HUDEP-2 (cell line): ENCODE results near the gene SYAP1.
"Not testable (repeated sequence)": the region's sequence is repeated elsewhere in the genome, so short reads cannot be mapped to it uniquely, and the experiment has no call there.

Experiments
- DNase-seq, 76 experiments: peaks; one replicate each; lab custom pipeline; 2025; ENCODE audit not compliant: unreplicated experiment in 76 of 76; lab: John Stamatoyannopoulos, UW

Gene SYAP1, protein sequence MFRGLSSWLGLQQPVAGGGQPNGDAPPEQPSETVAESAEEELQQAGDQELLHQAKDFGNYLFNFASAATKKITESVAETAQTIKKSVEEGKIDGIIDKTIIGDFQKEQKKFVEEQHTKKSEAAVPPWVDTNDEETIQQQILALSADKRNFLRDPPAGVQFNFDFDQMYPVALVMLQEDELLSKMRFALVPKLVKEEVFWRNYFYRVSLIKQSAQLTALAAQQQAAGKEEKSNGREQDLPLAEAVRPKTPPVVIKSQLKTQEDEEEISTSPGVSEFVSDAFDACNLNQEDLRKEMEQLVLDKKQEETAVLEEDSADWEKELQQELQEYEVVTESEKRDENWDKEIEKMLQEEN

GRCh38 chrX:16719334-16720084 is at the start of gene SYAP1:
SYAP1 (plus strand) TSS chrX:16719612; CDS start chrX:16719725, 113 bp downstream.
- DNase-seq = peak in 75 of 76 experiments; percentile 2 to 90 (median 77)

- DNase-seq = peak in 32 of 76 experiments; percentile 0 to 40 (median 3)
These were observed 48.4 kb upstream of the SYAP1 start for GRCh38 chrX:16671005-16671404.

DNA sequence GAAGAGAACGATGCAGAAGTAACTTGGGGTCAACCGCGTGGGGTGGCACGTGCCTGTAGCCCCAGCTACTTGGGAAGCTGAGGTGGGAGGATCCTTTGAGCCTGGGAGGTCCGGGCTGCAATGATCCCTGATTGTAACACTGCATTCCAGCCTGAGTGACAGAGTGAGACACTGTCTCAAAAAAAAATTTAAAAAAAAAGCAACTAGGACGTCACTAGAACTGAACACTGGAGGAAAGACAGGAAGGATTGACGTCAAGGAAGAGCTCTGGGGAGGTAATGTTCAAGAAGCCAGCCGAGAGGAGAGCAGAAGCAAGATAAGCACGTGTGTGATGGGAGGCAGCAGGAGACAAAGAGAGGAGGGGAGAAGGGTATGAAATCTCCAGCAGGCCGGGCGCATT is 40.7 kb upstream of the SYAP1 start:
- DNase-seq = no peak

- DNase-seq = no peak
These were observed 36.3 kb upstream of the SYAP1 start for GRCh38 chrX:16683007-16683664.

DNA sequence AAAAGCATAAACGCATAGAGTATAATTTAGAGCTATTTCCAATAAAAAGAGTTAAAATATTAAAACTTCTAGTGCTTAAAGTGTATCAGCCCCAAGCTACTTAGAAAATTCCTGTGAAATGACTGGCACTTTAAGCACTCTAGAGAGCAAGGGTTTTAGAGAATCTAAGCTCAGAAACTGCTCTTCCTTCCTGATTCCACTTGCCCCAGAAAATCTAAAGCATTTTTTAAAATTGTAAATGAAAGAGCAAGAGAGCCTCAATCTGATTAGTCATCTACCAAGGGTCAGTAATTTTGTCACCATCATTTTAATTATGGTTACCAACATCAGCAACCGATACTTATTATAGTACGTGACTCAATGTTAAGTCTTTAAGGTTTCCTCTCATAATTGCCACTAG is 31.9 kb upstream of the SYAP1 start:
- no peak for DNase-seq

DNA sequence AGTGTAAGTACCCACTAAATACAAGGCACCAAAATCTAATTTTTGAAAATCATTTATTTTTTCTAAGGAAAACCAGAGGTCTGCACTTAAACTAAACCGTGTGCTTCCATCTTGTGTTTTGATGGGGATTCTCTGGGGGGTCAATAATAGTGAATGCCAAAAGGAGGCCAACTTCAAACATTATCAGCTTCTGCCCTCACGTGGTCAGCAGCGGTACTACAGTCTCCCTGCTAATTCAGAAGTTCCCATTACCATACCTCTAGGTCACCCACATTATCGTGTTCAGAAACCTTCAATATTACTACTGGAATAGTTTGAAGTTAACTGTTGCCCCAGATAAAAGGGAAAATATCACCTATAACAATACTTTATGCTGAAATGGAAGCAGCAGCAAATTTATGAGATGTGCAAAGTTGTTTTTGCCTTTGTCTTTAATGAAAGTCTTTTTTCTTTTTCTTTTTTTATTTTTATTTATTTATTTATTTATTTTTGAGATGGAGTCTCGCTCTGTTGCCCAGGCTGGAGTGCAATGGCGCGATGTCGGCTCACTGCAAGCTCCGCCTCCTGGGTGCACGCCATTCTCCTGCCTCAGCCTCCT is 24.2 kb upstream of the SYAP1 start:
- DNase-seq = peak in 56 of 76 experiments; percentile 0 to 44 (median 9)

DNA sequence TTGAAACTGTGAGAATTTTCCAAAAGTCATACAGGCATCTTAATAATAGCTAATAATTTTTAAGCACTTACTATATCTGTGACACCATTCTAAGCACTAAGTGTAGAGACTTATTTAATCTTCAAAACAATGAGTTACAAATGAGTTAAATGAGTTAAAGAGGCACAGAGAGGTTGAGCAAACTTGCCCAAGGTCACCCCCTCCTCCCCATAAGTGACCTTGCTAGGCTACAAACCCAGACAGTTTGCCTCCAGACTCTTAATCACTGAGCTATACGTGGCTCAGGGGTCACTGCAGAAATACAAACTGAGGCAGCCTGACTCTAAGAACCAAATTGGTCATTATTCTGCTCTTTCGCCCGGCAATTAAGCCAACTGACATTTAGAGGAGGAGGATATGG is 22.5 kb upstream of the SYAP1 start:
- DNase-seq = no peak

- DNase-seq = no peak
These were observed 20.0 kb upstream of the SYAP1 start for GRCh38 chrX:16699389-16699788.

- DNase-seq = no peak
These were observed 18.7 kb upstream of the SYAP1 start for GRCh38 chrX:16700734-16701133.

DNA sequence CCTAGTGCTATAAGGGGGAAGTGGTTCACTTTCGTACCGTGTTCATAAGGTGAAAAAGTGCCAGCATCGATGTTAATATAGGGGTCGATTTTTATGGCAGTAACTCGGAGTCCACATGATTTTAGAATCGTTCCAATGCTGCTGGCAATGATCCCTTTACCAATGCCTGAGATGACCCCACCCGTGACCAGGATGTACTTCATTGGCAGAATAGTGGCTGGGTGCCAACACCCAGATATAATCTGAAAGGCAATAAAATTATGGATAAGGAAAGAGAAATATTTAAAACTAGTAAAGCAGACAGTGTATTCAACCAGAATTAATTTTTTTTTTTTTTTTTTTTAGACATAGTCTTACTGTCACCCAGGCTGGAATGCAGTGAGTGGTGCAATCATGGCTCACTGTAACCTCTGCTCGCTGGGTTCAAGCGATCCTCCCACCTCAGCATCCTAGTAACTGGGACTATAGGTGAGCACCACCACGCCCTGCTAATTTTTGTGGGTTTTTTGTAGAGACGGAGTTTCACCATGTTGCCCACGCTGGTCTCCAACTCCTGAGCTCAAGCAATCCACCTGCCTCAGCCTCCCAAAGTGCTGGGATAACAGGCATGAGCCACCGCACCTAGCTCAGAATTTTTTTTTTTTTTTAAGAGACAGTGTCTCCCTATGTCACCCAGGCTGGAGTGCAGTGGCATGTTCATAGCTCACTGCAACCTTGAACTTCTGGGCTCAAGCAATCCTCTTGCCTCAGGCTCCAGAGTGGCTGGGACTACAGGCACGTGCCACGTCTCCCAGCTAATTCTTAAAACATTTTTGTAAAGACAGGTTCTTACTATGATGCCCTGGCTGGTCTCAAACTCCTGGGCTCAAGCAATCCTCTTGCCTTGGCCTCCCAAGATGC is 16.5 kb upstream of the SYAP1 start:
- no peak for DNase-seq

DNA sequence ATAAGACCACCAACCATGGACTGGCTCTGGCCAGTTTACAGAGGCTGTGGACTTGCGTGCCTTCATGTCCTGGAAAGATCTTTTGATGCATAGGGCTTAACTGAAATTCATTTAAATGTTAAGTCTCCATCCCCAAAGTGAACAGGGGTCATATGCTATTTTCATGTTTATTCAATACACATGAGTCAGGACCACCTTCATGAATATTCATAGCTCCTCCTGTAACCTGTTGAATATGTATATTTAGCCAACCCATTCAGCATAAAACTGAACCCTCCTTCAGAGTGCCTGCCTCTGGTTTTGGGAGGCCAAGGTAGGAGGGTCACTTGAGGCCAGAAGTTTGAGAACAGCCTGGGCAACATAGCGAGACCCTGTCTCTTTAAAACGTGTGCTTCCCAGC is 14.0 kb upstream of the SYAP1 start:
- DNase-seq = no peak

DNA sequence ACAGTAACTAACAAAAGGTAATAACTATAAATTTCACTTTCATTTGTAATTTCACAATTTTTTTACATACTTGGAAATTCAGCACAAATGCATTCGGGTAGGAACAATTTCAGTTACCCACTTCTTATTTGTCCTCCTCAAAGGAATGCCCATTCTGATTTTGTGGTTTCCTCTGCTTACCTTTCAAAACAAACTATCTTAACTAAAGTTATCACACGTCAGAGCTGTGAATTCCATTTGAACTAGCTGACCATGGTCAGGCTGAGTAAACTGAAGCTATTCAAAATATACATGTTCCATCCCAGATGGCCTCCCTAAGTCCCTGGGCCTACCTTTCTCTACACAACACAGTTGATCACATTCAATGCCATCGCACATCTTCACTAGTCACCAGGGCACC is 11.4 kb upstream of the SYAP1 start:
- DNase-seq = no peak

- no peak for DNase-seq
These were observed 8.1 kb upstream of the SYAP1 start for GRCh38 chrX:16711219-16711811.

- peak in 3 of 76 experiments; percentile 0 to 26 (median 26) for DNase-seq
These were observed 7.4 kb upstream of the SYAP1 start for GRCh38 chrX:16711893-16712547.

GRCh38 chrX:16712548-16713155 is 6.8 kb upstream of the SYAP1 start, which contains the start of gene CTPS2:
CTPS2 (minus strand) TSS chrX:16712669; CDS start chrX:16702902, 9,767 bp downstream.
- DNase-seq = peak in 70 of 76 experiments; percentile 1 to 62 (median 32)

GRCh38 chrX:16714504-16714903 is 4.9 kb upstream of the SYAP1 start:
- no peak for DNase-seq

GRCh38 chrX:16715638-16716037 is 3.8 kb upstream of the SYAP1 start:
- DNase-seq = not testable (repeated sequence)

DNA sequence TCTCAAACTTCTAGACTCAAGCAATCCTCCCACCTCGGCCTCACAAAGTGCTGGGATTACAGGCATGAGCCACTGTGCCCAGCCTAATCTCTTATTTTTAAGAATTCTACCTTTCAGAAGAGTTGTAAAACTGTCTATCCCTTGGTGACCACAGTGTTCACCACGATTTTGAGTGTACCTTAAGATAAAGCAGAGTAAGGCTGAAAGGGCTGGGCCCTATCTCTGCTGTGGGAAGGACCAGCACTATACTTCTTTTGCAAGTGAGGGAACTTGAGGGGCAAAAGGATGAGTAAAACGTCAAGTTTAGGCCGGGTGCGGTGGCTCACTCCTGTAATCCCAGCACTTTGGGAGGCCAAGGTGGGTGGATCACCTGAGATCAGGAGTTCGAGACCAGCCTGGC is 3.0 kb upstream of the SYAP1 start:
- not testable (repeated sequence) for DNase-seq
